ENCODE results near the gene KLRK1.
"Not testable (repeated sequence)": the region's sequence is repeated elsewhere in the genome, so short reads cannot be mapped to it uniquely, and the experiment has no call there.

KLRK1 gene

GRCh38 chr12:10339053-10339840, 50.6 kb downstream of the KLRK1 start:
- Histone ChIP-seq H3K4me3 (ENCODE audit: low read depth, low read length) (no peak overlapping the region), H3K27ac (no peak overlapping the region), H3K79me2 (no peaks in the 10 kb centered on the region), H3K27me3 (ENCODE audit: control insufficient read depth, insufficient read depth, low read length) (no peaks in the 10 kb centered on the region), H3K4me2 (ENCODE audit: low read length) (no peak overlapping the region), H3K9ac (no peak overlapping the region), H3K36me3 (ENCODE audit: control insufficient read depth, insufficient read depth, low read length) (no peaks in the 10 kb centered on the region), H3K4me1 (no peaks in the 10 kb centered on the region), H3K9me3 (ENCODE audit: control insufficient read depth, low read length) (no peaks in the 10 kb centered on the region), H2AFZ (no peak overlapping the region)
- TF ChIP-seq CTCF (IDR thresholded peaks at IDR 0.05): no peak

- H3K27me3 ChIP-seq (ENCODE audit: control insufficient read depth, insufficient read depth, low read length); H3K4me2 ChIP-seq (ENCODE audit: low read length); H3K36me3 ChIP-seq (ENCODE audit: control insufficient read depth, insufficient read depth, low read length); H3K27ac ChIP-seq; H3K4me1 ChIP-seq; H2AFZ ChIP-seq; H3K4me3 ChIP-seq (ENCODE audit: low read depth, low read length); H3K9me3 ChIP-seq (ENCODE audit: control insufficient read depth, low read length); H3K9ac ChIP-seq; H3K79me2 ChIP-seq: not testable (repeated sequence)
These were observed 51.4 kb downstream of the KLRK1 start for GRCh38 chr12:10338470-10338869.

GRCh38 chr12:10336196-10336595, 53.6 kb downstream of the KLRK1 start:
- H3K4me1 ChIP-seq; H3K27me3 ChIP-seq (ENCODE audit: control insufficient read depth, insufficient read depth, low read length); H2AFZ ChIP-seq; H3K4me2 ChIP-seq (ENCODE audit: low read length); H3K36me3 ChIP-seq (ENCODE audit: control insufficient read depth, insufficient read depth, low read length); H3K9ac ChIP-seq; H3K4me3 ChIP-seq (ENCODE audit: low read depth, low read length); H3K79me2 ChIP-seq; H3K9me3 ChIP-seq (ENCODE audit: control insufficient read depth, low read length); H3K27ac ChIP-seq: not testable (repeated sequence)

GRCh38 chr12:10331642-10332239, 58.1 kb downstream of the KLRK1 start:
- TF ChIP-seq CTCF (IDR thresholded peaks at IDR 0.05): peak; percentile 68
- H3K27me3 ChIP-seq (ENCODE audit: control insufficient read depth, insufficient read depth, low read length): no peaks in the 10 kb centered on the region
- no peak overlapping the region for H3K27ac ChIP-seq
- H3K79me2 ChIP-seq: no peaks in the 10 kb centered on the region
- no peak overlapping the region for H3K4me3 ChIP-seq (ENCODE audit: low read depth, low read length)
- H3K4me1 ChIP-seq: no peaks in the 10 kb centered on the region
- no peaks in the 10 kb centered on the region for H3K36me3 ChIP-seq (ENCODE audit: control insufficient read depth, insufficient read depth, low read length)
- no peak overlapping the region for H3K9ac ChIP-seq
- no peak overlapping the region for H2AFZ ChIP-seq
- no peak overlapping the region for H3K4me2 ChIP-seq (ENCODE audit: low read length)
- H3K9me3 ChIP-seq (ENCODE audit: control insufficient read depth, low read length): no peaks in the 10 kb centered on the region

GRCh38 chr12:10328691-10329090, 61.1 kb downstream of the KLRK1 start:
- not testable (repeated sequence) for H3K36me3 ChIP-seq (ENCODE audit: control insufficient read depth, insufficient read depth, low read length); H3K79me2 ChIP-seq; H3K9ac ChIP-seq; H3K27ac ChIP-seq; H2AFZ ChIP-seq; H3K4me1 ChIP-seq; H3K4me2 ChIP-seq (ENCODE audit: low read length); H3K27me3 ChIP-seq (ENCODE audit: control insufficient read depth, insufficient read depth, low read length); H3K4me3 ChIP-seq (ENCODE audit: low read depth, low read length); H3K9me3 ChIP-seq (ENCODE audit: control insufficient read depth, low read length)

All from parathyroid adenoma (tissue), 2 donors.